AG10803 (cell line): ENCODE results near the gene BCL10.
A peak's percentile ranks its signal among the peaks of the same experiment; 100 is the strongest.

Source experiments
- DNase-seq: peaks from one replicate; pipeline ENCODE4 v3.0.0; 2010; ENCODE audit warnings: low read depth
- H3K4me3 ChIP-seq: 2 replicates; pipeline ENCODE4 v1.5.1; 2011; ENCODE audit warnings: mild to moderate bottlenecking, low read length, control low read depth
- CTCF ChIP-seq: conservative IDR thresholded peaks from 2 replicates; pipeline ENCODE4 v1.5.1; 2011; ENCODE audit warnings: mild to moderate bottlenecking, low read length, control low read depth, inconsistent platforms

Gene BCL10

DNA sequence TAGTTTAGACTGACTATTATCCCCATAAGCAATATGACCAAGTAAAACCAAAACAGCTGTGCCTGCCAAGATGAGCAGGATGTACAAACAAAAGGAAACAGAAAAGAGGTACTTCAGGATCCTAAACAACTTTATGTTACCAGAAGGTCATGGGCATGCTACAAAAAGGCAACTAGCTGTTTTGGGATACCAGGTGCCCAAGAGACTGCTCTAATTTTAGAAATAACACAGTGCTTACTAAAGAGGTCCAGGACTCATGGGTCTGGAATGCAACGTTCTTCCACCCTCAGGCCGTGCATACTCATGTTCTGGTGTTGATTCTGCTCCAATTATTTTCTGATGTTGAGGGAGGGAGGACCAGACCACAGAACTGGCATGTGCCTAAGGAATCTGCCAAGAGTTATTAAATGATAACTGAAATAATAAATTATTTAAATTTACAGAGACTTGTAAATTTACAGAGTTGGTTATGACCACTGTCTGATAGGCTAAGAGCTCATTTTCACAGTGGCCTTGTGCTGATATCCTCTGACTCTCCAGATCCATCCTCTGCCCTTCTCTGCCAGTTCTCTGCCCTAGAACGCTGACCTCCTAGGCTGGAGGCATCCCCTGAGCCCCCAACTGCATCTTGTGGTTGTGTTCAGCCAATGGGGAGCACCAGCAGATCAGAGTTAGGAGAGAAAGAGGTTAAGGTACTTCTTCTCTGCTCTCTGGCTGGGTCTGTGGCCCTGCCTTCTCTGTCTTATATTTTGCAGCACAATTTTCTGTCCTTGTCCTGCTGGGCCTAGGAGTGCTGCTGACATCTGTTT lies 37.7 kb upstream of the BCL10 start:
- no peak for TF ChIP-seq CTCF
- H3K4me3 ChIP-seq: no peak overlapping the region
- peak; percentile 98 for DNase-seq

DNA sequence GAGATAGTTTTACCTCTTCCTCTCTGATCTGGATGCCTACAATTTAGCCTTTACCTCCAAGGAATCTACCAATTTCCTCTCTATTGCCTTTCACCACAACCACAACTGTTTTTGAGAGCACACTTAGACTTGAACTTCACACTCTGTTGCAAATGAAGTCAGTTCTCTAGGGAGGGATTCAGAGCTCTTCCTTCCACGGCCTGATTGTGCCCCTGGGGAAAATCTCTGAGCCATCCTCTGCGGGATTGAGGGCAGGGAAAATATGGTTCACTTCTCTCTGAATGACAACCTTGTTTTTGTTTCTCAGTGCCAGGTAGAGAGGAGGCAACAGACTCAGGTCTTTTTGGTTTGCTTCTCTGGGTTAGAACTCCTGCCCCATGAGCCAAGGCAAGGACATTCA lies 35.4 kb upstream of the BCL10 start:
- TF ChIP-seq CTCF: no peak
- no peak overlapping the region for H3K4me3 ChIP-seq
- DNase-seq: no peak

- H3K4me3 ChIP-seq: no peak overlapping the region
- TF ChIP-seq CTCF: no peak
- no peak for DNase-seq
Measured at GRCh38 chr1:85308833-85309350, 32.5 kb upstream of the BCL10 start.

GRCh38 chr1:85307987-85308832 lies 31.8 kb upstream of the BCL10 start:
- TF ChIP-seq CTCF: peak; percentile 96
- no peak overlapping the region for H3K4me3 ChIP-seq

DNA sequence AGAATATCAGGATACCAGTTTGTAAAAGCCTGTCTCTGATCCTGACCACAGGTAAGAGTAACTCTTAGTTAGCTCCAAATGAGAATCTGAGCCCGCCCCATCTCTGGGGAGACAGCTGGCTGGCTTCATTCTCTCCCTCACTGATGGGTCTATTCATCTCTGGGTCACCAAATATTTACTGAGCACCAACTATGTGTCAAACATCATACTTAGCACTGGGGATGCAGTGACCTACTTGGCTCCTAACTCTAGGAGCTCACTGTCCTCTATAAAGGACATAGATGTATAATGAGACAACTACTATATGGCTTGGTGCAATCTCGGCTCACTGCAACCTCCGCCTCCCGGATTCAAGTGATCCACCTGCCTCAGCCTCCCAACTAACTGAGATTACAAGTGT lies 29.8 kb upstream of the BCL10 start:
- H3K4me3 ChIP-seq: no peak overlapping the region
- no peak for DNase-seq
- TF ChIP-seq CTCF: no peak

More at GRCh38 chr1:85307987-85308832, 31.8 kb upstream of the BCL10 start:
- peak; percentile 83 for DNase-seq

- no peak overlapping the region for H3K4me3 ChIP-seq
- DNase-seq: no peak
Measured at GRCh38 chr1:85303440-85304162, 27.2 kb upstream of the BCL10 start.

More at GRCh38 chr1:85303440-85304162, 27.2 kb upstream of the BCL10 start:
- TF ChIP-seq CTCF: no peak
